Endothelial cell of umbilical vein (primary cell): ENCODE data around the gene ATP8B2. TPM values are rescaled to one million over a fixed set of nuclear protein-coding genes. Genes with fewer than 3 reads are reported as not detected.
"Not testable (repeated sequence)": the region's sequence is repeated elsewhere in the genome, so short reads cannot be mapped to it uniquely, and the experiment has no call there.

Experiments used
- BruUV-seq: library from RNA; stranded (reverse); fragments of 400-500 nt; replicated peaks from 2 replicates; lab custom pipeline; 2021; lab: Mats Ljungman, UMichigan
- CTCF ChIA-PET: fragments of 300-600, 350-600 bp; sonication (Branson Sonifier 250); formaldehyde crosslinking; loops from one replicate; lab custom pipeline; 2021; ENCODE audit warnings: antibody characterized with exemption, inconsistent platforms; lab: Charles Lee
- POLR2A ChIA-PET: fragments of 300-600, 350-600 bp; sonication (Branson Sonifier 250); formaldehyde crosslinking; loops from one replicate; lab custom pipeline; 2021; ENCODE audit warnings: antibody characterized with exemption, inconsistent platforms; lab: Charles Lee
- DNase-seq: peaks from one replicate; pipeline ENCODE4 v3.0.0-alpha.2; 2011; ENCODE audit warnings: low read depth, low spot score
- FAIRE-seq: peaks from 2 replicates; lab custom pipeline; 2011; peaks lifted over from hg19 to GRCh38; lab: Jason Lieb, UNC
- H2AFZ ChIP-seq: 2 replicates; pipeline ENCODE4 v1.6.0; 2012; ENCODE audit warnings: low read depth, low read length, control low read depth, inconsistent platforms
- H3K27ac ChIP-seq: 2 replicates; pipeline ENCODE4 v1.5.1; 2011; ENCODE audit warnings: low read depth, mild to moderate bottlenecking, control low read depth, low read length, moderate library complexity; ENCODE audit not compliant: insufficient read depth
- H3K27me3 ChIP-seq, 2 experiments: 2 replicates each; pipeline versions ENCODE4 v1.6.0 to v1.6.1; 2011; ENCODE audit warnings: low read length in 2 of 2, mixed read lengths in 1 of 2; ENCODE audit not compliant: control insufficient read depth in 2 of 2, insufficient read depth in 2 of 2
- H3K36me3 ChIP-seq, 2 experiments: 2 replicates in 1 of 2; 3 replicates in 1 of 2; pipeline ENCODE4 v1.5.1; 2011; ENCODE audit warnings: low read length in 2 of 2, mild to moderate bottlenecking in 1 of 2, moderate library complexity in 1 of 2; ENCODE audit not compliant: control insufficient read depth in 2 of 2, insufficient read depth in 2 of 2; ENCODE audit errors: extremely low read depth in 1 of 2
- H3K4me1 ChIP-seq: 3 replicates; pipeline ENCODE4 v1.5.1; 2011; ENCODE audit warnings: mild to moderate bottlenecking, low read length; ENCODE audit not compliant: control insufficient read depth, insufficient read depth; ENCODE audit errors: extremely low read depth
- H3K4me2 ChIP-seq: 2 replicates; pipeline ENCODE4 v1.6.1; 2011; ENCODE audit warnings: low read length, control low read depth, mixed read lengths; ENCODE audit not compliant: insufficient read depth
- H3K4me3 ChIP-seq, 3 experiments: fragments of 200-600 bp in 1 of 3; sonication (generic), shearing (Covaris generic) in 1 of 3; replicated peaks in 1 of 3; 2 replicates each; pipeline ENCODE4 v1.5.1; 2011 to 2016; ENCODE audit warnings: control low read depth in 3 of 3, low read length in 3 of 3, mild to moderate bottlenecking in 2 of 3, inconsistent platforms in 1 of 3, low read depth in 1 of 3, moderate library complexity in 1 of 3; ENCODE audit not compliant: insufficient read depth in 1 of 3
- H3K79me2 ChIP-seq: 2 replicates; pipeline ENCODE4 v1.6.0; 2012; ENCODE audit warnings: low read length, inconsistent platforms; ENCODE audit not compliant: control insufficient read depth, insufficient read depth
- H3K9ac ChIP-seq: replicated peaks from 2 replicates; pipeline ENCODE3; 2011; ENCODE audit warnings: low read length, control low read depth; ENCODE audit not compliant: insufficient read depth; ENCODE audit errors: extremely low read depth
- H3K9me1 ChIP-seq: replicated peaks from 3 replicates; pipeline ENCODE4 v1.6.0; 2011; ENCODE audit warnings: mild to moderate bottlenecking, low read length; ENCODE audit not compliant: control insufficient read depth, insufficient read depth; ENCODE audit errors: extremely low read depth
- H3K9me3 ChIP-seq: replicated peaks from 2 replicates; pipeline ENCODE4 v1.5.1; 2012; ENCODE audit warnings: low read length, inconsistent platforms; ENCODE audit not compliant: control insufficient read depth, insufficient read depth
- H4K20me1 ChIP-seq: replicated peaks from 2 replicates; pipeline ENCODE3; 2011; ENCODE audit warnings: mild to moderate bottlenecking, low read length; ENCODE audit not compliant: control insufficient read depth, insufficient read depth; ENCODE audit errors: extremely low read depth
- CTCF ChIP-seq, 2 donors: IDR thresholded peaks; 1 replicate in 1 of 2; 2 replicates in 1 of 2; pipeline ENCODE4 v1.5.1; 2011; ENCODE audit warnings: low read length in 2 of 2, mild to moderate bottlenecking in 2 of 2, moderate library complexity in 2 of 2, control low read depth in 1 of 2, inconsistent platforms in 1 of 2, low read depth in 1 of 2; ENCODE audit not compliant: insufficient read depth in 1 of 2; ENCODE audit errors: extremely low read depth in 1 of 2
- EZH2 ChIP-seq: IDR thresholded peaks from 2 replicates; pipeline ENCODE4 v1.6.1; 2012; ENCODE audit warnings: borderline replicate concordance, low read depth, mild to moderate bottlenecking, moderate library complexity, low read length, inconsistent platforms; ENCODE audit not compliant: severe bottlenecking
- FOS ChIP-seq: IDR thresholded peaks from 2 replicates; pipeline ENCODE4 v1.6.1; 2011; ENCODE audit warnings: mild to moderate bottlenecking, low read length, moderate library complexity, borderline replicate concordance; ENCODE audit not compliant: insufficient read depth
- GATA2 ChIP-seq: IDR thresholded peaks from 2 replicates; pipeline ENCODE4 v1.7.0; 2011; ENCODE audit warnings: low read depth, mild to moderate bottlenecking, moderate library complexity, mixed read lengths, low read length; ENCODE audit not compliant: insufficient read length, insufficient read depth
- JUN ChIP-seq: IDR thresholded peaks from 2 replicates; pipeline ENCODE4 v1.6.1; 2011; ENCODE audit warnings: borderline replicate concordance, low read depth; ENCODE audit not compliant: insufficient read length, insufficient read depth
- MAX ChIP-seq: IDR thresholded peaks from 2 replicates; pipeline ENCODE4 v1.6.1; 2011; ENCODE audit not compliant: insufficient read depth, insufficient read length
- MYC ChIP-seq: IDR thresholded peaks from one replicate; pipeline ENCODE4 v1.6.1; 2011; ENCODE audit warnings: mild to moderate bottlenecking, low read depth, low read length
- POLR2A ChIP-seq: IDR thresholded peaks from 2 replicates; pipeline ENCODE4 v1.6.1; 2012; ENCODE audit warnings: low read depth, mild to moderate bottlenecking, control low read depth, low read length
- POLR2AphosphoS5 ChIP-seq: IDR thresholded peaks from 2 replicates; pipeline ENCODE4 v1.6.1; 2012; ENCODE audit warnings: low read depth, mild to moderate bottlenecking, control low read depth, low read length, moderate library complexity; ENCODE audit not compliant: insufficient read depth
- dilution Hi-C: fragments of 300-500 bp; cut with MboI; formaldehyde crosslinking; loops from one replicate; pipeline ENCODE4 v1.15.0; 2019; ENCODE audit warnings: low sequenced_read_pairs; ENCODE audit not compliant: extremely low pct_ligation_motif_present
- intact Hi-C: fragments of 100-400 bp; cut with micrococcal nuclease; formaldehyde crosslinking; loops from one replicate; pipeline ENCODE4 v1.10.0; 2022
- polyA plus RNA-seq, 4 experiments: library from polyadenylated mRNA; depleted of rRNA in 3 of 4; stranded (reverse) in 3 of 4; unstranded in 1 of 4; fragments of >200 nt; gene quantifications; 2 replicates each; pipeline versions ENCODE4 v1.2.1 to v1.2.3, GENCODE V29; 2011 to 2012; ENCODE audit warnings: missing spikeins in 1 of 4
- total RNA-seq: library from RNA; stranded (reverse); gene quantifications from 2 replicates; pipeline ENCODE4 v1.2.3, GENCODE V29; 2021

The ATP8B2 gene
- total and polyA plus RNA-seq, 2 donors (not counting 3 experiments of a cell fraction or from before 2014, with no cell fraction given) = 64.7 to 72.8 TPM

DNA sequence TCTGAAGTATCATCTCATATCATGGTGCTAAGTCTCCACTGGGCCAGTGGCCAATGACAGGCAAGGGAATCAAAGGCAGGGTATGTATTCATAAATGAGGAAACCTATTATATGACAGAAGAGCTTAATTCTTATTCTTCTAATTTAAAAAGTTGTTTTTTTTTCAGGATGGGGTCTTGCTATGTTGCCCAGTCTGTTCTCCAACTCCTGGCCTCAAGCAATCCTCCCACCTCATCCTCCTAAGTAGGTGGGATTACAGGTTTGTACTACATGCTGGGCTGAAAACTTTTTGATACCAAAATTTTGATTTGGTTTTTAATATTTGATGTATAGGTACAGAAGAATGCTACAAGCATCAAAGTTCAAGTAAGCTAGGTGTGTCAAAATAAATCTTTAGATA lies 35.0 kb downstream of the ATP8B2 start:
- Histone ChIP-seq H3K4me2 (no peak overlapping the region), H3K4me1 (no peaks in the 10 kb centered on the region), H3K4me3 (no peak overlapping the region), H2AFZ (no peak overlapping the region), H3K9ac (no peak overlapping the region), H3K27ac (no peak overlapping the region), H4K20me1 (no peaks in the 10 kb centered on the region), H3K9me3 (no peaks in the 10 kb centered on the region), H3K79me2 (no peaks in the 10 kb centered on the region), H3K9me1 (no peaks in the 10 kb centered on the region), H3K27me3 (no peaks in the 10 kb centered on the region), H3K36me3 (no peaks in the 10 kb centered on the region)
- POLR2A ChIA-PET = no interaction called here
- intact Hi-C loops = no loop called here
- FAIRE-seq (no peak), DNase-seq (no peak)
- dilution Hi-C loops = no loop called here
- BruUV-seq = no TSS peak
- TF ChIP-seq MAX (no peak), JUN (no peak), POLR2A (no peak), MYC (no peak), GATA2 (no peak), POLR2AphosphoS5 (no peak), CTCF (IDR thresholded peaks at IDR 0.05; ENCODE audit: extremely low read depth in 1 of 2, insufficient read depth in 1 of 2, low read depth in 1 of 2, low read length in 2 of 2) (no peak), FOS (no peak), EZH2 (no peak)
- CTCF ChIA-PET = interaction anchor here (1.0 to 2.4 kb wide), 2 partner anchors 25 to 186 kb away, joined by 3 to 12 read pairs; no protein-coding TSS in a partner anchor

DNA sequence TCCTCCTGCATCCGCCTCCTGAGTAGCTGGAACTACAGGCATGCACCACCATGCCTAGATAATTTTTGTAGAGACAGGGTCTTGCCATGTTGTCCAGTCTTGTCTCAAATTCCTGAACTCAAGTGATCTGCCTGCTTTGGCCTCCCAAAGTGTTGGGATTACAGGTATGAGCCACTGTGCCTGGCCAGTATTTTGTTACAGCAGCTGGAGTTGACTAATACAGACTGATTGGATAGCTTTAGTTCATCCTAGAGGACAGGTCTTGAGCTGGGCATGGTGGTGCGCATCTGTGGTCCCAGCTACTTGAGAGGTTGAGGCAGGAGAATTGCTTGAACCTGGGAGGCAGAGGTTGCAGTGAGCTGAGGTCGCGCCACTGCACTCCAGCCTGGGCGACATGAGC lies 35.6 kb downstream of the ATP8B2 start:
- DNase-seq, FAIRE-seq, POLR2A ChIA-PET, intact Hi-C loops, H3K4me3 ChIP-seq, H3K27ac ChIP-seq, H3K9ac ChIP-seq, H3K27me3 ChIP-seq, H3K79me2 ChIP-seq, dilution Hi-C loops, H3K4me2 ChIP-seq, H3K36me3 ChIP-seq, H4K20me1 ChIP-seq, BruUV-seq, H3K4me1 ChIP-seq, H2AFZ ChIP-seq, H3K9me1 ChIP-seq, H3K9me3 ChIP-seq: not testable (repeated sequence)
- CTCF ChIA-PET = interaction anchor here (0.9 to 2.4 kb wide), 9 partner anchors 8 to 186 kb away, joined by 3 to 12 read pairs (median 4); no protein-coding TSS in a partner anchor
